ENCODE data around the gene HNRNPUL1.
"Not testable (repeated sequence)": the region's sequence is repeated elsewhere in the genome, so short reads cannot be mapped to it uniquely, and the experiment has no call there.

Gene HNRNPUL1

GRCh38 chr19:41263850-41264580 lies at the start of gene HNRNPUL1:
Gene HNRNPUL1 (plus strand): TSS chr19:41264372. CDS start chr19:41264504, 132 bp downstream.
- peak; percentile 99 for DNase-seq

- DNase-seq, result no peak
Measured at GRCh38 chr19:41217741-41218140, 46.4 kb upstream of the HNRNPUL1 start.

GRCh38 chr19:41218249-41218614 lies 45.9 kb upstream of the HNRNPUL1 start:
- DNase-seq, result no peak

DNA sequence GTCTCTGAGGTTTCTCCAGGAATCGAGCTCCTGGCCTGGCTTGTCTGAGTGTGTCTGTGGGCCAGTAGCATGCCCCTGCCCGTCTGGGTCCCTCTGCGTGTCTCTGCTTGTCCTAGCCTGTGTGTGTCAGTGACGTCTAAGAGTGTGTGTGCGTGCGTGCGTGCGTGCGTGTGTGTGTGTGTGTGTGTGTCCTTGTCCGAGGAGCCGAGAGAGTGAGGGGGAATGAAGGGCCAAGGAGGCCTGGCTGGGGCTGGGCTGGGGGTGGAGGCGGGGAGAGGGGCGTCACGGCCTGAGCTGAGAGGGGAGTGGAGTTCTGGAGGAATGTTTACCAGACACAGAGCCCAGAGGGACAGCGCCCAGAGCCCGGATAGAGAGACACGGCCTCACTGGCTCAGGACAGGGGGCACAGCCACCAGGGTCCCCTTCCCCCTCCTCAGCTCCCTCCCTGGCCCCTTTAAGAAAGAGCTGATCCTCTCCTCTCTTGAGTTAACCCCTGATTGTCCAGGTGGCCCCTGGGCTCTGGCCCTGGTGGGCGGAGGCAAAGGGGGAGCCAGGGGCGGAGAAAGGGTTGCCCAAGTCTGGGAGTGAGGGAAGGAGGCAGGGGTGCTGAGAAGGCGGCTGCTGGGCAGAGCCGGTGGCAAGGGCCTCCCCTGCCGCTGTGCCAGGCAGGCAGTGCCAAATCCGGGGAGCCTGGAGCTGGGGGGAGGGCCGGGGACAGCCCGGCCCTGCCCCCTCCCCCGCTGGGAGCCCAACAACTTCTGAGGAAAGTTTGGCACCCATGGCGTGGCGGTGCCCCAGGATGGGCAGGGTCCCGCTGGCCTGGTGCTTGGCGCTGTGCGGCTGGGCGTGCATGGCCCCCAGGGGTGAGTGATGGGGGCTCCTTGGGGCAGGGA lies 45.3 kb upstream of the HNRNPUL1 start, which contains the start of gene AXL:
AXL (plus strand) TSS at position 609 of the 893 bp plus-strand sequence; CDS start at position 779, 170 bp downstream.
- DNase-seq, result no peak

DNA sequence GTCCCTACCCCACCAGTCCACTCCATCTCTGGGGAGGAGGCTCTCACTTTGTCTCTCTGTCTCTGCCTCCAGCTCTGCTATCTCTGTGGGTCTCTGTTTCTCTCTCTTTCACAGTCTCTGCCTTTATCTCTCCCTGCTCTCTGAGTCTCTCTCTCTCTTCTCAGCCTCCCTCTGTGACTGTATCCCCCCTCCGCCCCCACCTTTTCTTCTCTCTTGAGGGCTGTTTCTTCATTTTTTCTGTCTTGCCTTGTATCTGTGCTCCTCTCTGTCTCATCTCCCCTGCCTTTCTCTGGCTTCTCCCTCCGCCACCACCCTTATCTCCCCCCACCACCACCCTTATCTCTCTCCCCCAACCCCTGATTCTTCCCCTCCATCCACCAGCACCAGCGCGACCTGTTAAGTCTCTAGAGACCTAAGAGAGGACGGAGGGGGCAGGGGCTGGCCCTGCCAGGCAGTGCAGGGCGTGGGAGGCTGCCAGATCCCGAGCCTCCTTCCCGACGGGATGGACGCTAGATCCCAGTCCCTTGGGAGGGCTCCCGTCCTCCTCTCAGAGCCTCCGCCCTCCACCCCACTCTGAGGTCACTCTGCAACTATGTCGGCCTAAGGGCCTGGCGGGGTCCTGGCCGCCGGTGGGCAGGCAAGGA lies 44.1 kb upstream of the HNRNPUL1 start:
- no peak for DNase-seq

DNA sequence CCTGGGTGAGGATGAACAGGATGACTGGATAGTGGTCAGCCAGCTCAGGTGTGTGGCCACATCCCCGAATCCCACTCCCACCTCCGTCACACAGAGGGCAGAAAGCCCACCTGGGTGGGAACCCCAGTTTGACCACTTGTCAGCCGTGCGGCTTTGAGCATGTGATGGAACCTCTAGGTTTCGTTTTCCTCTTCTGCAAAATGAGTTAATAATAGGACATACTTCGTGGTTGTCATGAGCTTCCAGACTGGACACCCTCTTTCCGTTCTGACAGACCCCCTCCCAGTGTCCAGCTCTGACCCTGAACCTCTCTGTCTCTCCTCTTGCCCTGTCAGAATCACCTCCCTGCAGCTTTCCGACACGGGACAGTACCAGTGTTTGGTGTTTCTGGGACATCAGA lies 43.4 kb upstream of the HNRNPUL1 start:
- no peak for DNase-seq

DNA sequence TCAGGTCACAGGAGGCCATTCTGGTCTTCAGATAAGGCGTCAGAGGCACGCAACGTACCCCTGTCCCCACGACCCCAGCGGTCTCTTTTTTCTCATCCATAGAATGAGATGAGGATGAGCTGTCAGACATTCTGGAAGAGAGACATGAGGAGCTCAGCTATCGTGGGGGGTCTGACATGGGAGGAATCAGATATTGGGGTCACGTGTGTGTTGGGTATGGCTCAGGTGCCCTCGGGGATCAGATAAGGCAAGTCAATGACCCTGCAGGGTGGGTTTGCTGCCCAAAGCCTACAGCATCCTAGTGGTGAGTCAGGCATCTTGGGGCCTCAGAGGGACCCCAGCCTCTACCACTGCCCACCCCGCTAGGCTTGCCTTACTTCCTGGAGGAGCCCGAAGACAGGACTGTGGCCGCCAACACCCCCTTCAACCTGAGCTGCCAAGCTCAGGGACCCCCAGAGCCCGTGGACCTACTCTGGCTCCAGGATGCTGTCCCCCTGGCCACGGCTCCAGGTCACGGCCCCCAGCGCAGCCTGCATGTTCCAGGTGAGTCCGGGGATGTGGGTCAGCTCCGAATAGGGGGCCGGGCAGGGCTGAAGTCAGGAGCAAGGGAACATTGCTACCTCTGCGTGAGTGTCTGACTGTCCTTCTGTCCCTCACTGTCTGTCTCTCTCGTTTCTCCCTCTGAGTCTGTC lies 42.5 kb upstream of the HNRNPUL1 start:
- no peak for DNase-seq

DNA sequence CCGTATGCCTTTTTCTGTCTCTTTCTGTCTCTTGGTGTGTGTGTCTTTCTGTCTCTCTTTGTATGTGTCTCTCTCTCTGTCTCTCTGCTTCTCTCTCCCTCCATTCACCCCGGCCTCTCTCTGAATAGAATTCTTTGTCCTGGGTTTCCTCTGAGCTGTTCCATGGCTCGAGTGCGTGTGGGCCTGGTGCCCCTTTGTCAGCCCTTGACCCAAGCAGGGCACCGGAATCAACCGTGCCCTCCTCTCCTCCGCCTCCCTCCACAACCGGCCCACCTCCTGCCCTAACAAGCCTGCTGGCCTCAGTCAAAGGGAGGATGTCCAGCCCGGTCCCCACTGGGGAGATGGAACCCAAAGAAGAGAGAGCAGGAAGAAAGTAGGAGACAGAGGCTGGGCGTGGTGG lies 41.9 kb upstream of the HNRNPUL1 start:
- no peak for DNase-seq

- DNase-seq, result no peak
Measured at GRCh38 chr19:41223431-41224234, 40.5 kb upstream of the HNRNPUL1 start.

DNA sequence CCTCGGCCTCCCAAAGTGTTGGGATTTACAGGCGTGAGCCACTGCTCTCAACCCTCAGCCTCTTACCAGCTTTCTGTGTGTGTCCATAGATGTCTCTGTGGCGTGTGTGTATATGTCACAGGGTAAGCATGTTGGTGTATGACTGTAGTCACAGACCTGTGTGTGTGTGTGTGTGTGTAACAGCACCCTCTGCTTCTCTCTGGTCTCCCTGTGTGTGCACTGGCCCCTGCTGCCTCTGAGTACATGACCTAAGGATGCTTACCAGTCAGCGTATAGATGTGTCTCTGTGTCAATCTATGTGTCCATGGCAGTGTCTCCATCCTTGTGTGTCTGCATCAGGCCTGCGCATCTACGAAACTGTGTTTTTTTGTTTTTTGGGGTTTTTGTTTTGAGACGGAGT lies 39.5 kb upstream of the HNRNPUL1 start:
- DNase-seq, result no peak

- DNase-seq, result no peak
Measured at GRCh38 chr19:41225238-41226052, 38.7 kb upstream of the HNRNPUL1 start.

- no peak for DNase-seq
Measured at GRCh38 chr19:41226053-41226873, 37.9 kb upstream of the HNRNPUL1 start.

DNA sequence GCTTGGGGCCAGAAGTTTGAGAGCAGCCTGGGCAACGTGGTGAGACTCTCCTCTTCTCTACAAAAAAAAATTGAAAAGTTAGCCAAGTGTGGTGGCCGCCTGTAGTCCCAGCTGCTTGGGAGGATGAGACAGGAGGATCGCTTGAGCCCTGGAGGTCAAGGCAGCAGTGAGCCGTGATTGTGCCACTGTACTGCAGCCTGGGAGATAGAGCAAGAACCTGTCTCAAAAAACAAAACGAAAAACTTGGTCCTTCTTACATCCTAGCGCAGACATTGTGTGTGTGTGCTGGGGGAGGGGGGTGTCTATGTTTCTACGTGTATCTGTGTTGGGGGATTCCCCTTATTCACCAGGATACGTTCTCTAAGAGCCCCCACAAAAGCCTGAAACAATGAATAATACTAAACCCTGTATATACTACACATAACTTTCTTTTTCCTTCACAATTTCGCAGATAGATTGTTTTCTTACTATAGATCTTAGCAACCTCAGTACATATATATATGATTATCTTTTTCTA lies 37.2 kb upstream of the HNRNPUL1 start:
- DNase-seq, result no peak

- DNase-seq, result no peak
Measured at GRCh38 chr19:41228486-41228885, 35.7 kb upstream of the HNRNPUL1 start.

DNA sequence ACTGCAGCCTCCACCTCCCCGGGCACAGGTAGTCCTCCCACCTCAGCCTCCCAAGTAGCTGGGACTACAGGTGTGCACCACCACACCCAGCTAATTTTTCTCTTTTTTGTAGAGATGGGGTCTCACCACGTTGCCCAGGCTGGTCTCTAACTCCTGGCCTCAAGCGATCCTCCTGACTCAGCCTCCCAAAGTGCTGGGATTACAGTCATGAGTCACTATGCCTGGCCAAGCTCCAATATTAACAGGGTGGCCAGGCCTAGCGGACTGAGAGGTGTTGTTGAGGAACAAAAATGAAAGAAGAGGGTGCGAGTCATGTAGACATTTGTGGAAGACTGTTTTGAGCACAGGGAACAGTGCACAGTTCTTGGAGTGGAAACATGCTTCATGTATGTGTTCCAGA lies 34.8 kb upstream of the HNRNPUL1 start:
- not testable (repeated sequence) for DNase-seq

DNA sequence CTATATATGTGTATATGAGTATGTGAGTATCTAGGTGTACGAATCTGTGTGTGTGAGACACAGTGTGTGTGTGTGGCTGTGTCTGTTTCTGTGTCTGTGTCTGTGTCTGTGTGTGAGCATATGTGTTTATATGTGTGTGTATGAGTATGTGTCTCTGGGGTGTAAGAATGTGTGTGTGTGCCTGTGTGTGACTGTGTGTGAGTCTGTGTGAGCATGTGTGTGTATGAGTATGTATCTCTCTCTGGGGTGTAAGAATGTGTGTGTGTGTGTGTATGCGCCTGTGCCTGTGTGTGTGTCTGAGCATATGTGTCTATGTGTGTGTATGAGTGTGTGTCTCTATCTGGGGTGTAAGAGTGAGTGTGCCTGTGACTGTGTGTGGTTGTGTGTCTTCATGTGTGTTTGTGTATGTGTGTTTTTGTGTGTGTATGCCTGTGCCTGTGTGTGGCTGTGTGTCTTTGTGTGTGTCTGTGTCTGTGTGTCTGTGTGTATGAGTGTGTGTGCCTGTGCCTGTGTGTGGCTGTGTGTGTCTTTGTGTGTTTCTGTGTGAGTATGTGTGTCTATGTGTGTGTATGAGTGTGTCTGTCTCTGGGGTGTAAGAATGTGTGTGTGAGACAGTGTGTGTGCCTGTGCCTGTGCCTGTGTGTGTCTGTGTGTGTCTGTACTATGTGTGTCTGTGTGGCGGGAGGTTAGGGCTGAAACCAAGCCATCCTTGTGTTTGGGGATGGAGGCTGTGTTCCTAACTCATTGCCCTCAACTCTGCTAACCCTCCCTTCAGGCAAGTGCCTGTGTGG lies 33.9 kb upstream of the HNRNPUL1 start:
- no peak for DNase-seq

DNA sequence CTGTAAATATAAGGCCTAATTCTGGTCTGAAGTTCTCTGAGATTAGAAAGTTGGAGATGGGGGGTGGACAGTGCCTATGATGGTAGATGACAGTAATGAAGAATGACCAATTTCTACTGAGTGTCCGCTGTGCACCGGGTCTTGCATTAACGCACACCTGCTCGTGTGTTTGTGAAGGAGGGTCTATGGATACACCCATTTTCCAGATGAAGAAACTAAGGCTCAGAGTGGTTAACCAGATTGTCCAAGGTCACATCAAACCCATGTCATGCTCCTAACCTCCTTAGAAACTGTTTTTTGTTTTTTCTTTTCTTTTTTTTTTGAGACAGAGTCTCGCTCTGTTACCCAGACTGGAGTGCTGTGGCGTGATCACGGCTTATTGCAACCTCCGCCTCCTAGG lies 31.5 kb upstream of the HNRNPUL1 start:
- no peak for DNase-seq

- DNase-seq, result no peak
Measured at GRCh38 chr19:41233748-41234240, 30.4 kb upstream of the HNRNPUL1 start.

Measured in SHP77 treated with DMSO at 0.1 percent for 48 hours (cell line).